Loucy (cell line): ENCODE data around the gene KIAA0232.
"Not testable (repeated sequence)": the region's sequence is repeated elsewhere in the genome, so short reads cannot be mapped to it uniquely, and the experiment has no call there.

ENCODE experiments used
- H2AFZ ChIP-seq: fragments of 200-600 bp; sonication (generic); 2 replicates; pipeline ENCODE4 v1.6.0; 2016; ENCODE audit warnings: antibody characterized with exemption, mild to moderate bottlenecking, low read length, moderate library complexity
- H3F3A ChIP-seq: fragments of 200-600 bp; 2 replicates; pipeline ENCODE4 v1.6.0; 2016; ENCODE audit warnings: antibody characterized with exemption, low read depth, mild to moderate bottlenecking
- H3K27me3 ChIP-seq: fragments of 200-600 bp; sonication (generic); 2 replicates; pipeline ENCODE4 v1.6.1; 2014; ENCODE audit warnings: low read length, mild to moderate bottlenecking; ENCODE audit not compliant: insufficient read depth, poor library complexity, severe bottlenecking
- H3K36me3 ChIP-seq: fragments of 200-600 bp; sonication (generic); 2 replicates; pipeline ENCODE4 v1.6.1; 2016; ENCODE audit warnings: low read length; ENCODE audit not compliant: insufficient read depth
- H3K4me1 ChIP-seq: fragments of 200-600 bp; sonication (generic); 2 replicates; pipeline ENCODE4 v1.5.1; 2014; ENCODE audit warnings: low read length, mild to moderate bottlenecking; ENCODE audit not compliant: insufficient read depth, poor library complexity, severe bottlenecking
- H3K4me2 ChIP-seq: fragments of 200-600 bp; sonication (generic); 2 replicates; pipeline ENCODE4 v1.6.0; 2014; ENCODE audit warnings: antibody characterized with exemption, low read length, low read depth, mild to moderate bottlenecking; ENCODE audit not compliant: poor library complexity, severe bottlenecking
- H3K4me3 ChIP-seq: fragments of 200-600 bp; sonication (generic); 2 replicates; pipeline ENCODE4 v1.5.1; 2014; ENCODE audit warnings: low read length, mild to moderate bottlenecking, mixed read lengths; ENCODE audit not compliant: poor library complexity, severe bottlenecking
- H3K79me2 ChIP-seq: fragments of 200-600 bp; sonication (generic); 2 replicates; pipeline ENCODE4 v1.6.1; 2014; ENCODE audit warnings: low read length; ENCODE audit not compliant: insufficient read depth
- H3K9ac ChIP-seq: fragments of 200-600 bp; sonication (generic); 2 replicates; pipeline ENCODE4 v1.6.0; 2014; ENCODE audit warnings: mild to moderate bottlenecking, low read depth, low read length, moderate library complexity; ENCODE audit not compliant: poor library complexity, severe bottlenecking
- H3K9me2 ChIP-seq: fragments of 200-600 bp; sonication (generic); replicated peaks from 2 replicates; pipeline ENCODE4 v1.6.1; 2016; ENCODE audit warnings: low read depth, low read length, mixed read lengths
- H3K9me3 ChIP-seq: fragments of 200-600 bp; sonication (generic); 2 replicates; pipeline ENCODE4 v1.6.1; 2014; ENCODE audit warnings: mild to moderate bottlenecking, antibody characterized with exemption, low read length, low read depth; ENCODE audit not compliant: insufficient read depth
- H4K20me1 ChIP-seq: fragments of 200-600 bp; sonication (generic); 2 replicates; pipeline ENCODE4 v1.6.0; 2014; ENCODE audit warnings: antibody characterized with exemption, low read length, mild to moderate bottlenecking; ENCODE audit not compliant: insufficient read depth, poor library complexity, severe bottlenecking
- CTCF ChIP-seq: fragments of 200-600 bp; sonication (generic); conservative IDR thresholded peaks from 2 replicates; pipeline ENCODE4 v1.5.1; 2014; ENCODE audit warnings: mild to moderate bottlenecking, antibody characterized with exemption, low read length
- EZH2phosphoT487 ChIP-seq: fragments of 200-600 bp; IDR thresholded peaks from 2 replicates; pipeline ENCODE4 v1.6.1; 2018; ENCODE audit warnings: antibody characterized with exemption, mild to moderate bottlenecking, moderate library complexity, borderline replicate concordance

Gene KIAA0232

GRCh38 chr4:6755088-6755753 lies 27.3 kb upstream of the KIAA0232 start:
- Histone ChIP-seq H3K79me2 (no peaks in the 10 kb centered on the region), H3K4me3 (no peak overlapping the region), H3K27me3 (no peaks in the 10 kb centered on the region), H3K4me2 (no peak overlapping the region), H3K9ac (no peak overlapping the region), H3K36me3 (no peaks in the 10 kb centered on the region), H4K20me1 (no peaks in the 10 kb centered on the region), H2AFZ (no peak overlapping the region), H3K9me2 (no peaks in the 10 kb centered on the region), H3F3A (no peaks in the 10 kb centered on the region), H3K9me3 (no peaks in the 10 kb centered on the region), H3K4me1 (no peaks in the 10 kb centered on the region)
- TF ChIP-seq EZH2phosphoT487 = no peak
- TF ChIP-seq CTCF = no peak

- not testable (repeated sequence) for H2AFZ ChIP-seq, H3K4me2 ChIP-seq, H3F3A ChIP-seq, H3K9me2 ChIP-seq, H3K4me3 ChIP-seq, H4K20me1 ChIP-seq, H3K9ac ChIP-seq, H3K36me3 ChIP-seq, H3K79me2 ChIP-seq, H3K9me3 ChIP-seq, H3K4me1 ChIP-seq, H3K27me3 ChIP-seq
These were observed 26.2 kb upstream of the KIAA0232 start for GRCh38 chr4:6756345-6756744.

GRCh38 chr4:6758728-6759127 lies 23.8 kb upstream of the KIAA0232 start:
- Histone ChIP-seq H3K9ac (no peak overlapping the region), H3K27me3 (no peaks in the 10 kb centered on the region), H3K4me1 (no peaks in the 10 kb centered on the region), H2AFZ (no peak overlapping the region), H3K4me2 (no peak overlapping the region), H3K9me3 (no peaks in the 10 kb centered on the region), H3K4me3 (no peak overlapping the region), H3F3A (no peaks in the 10 kb centered on the region), H3K9me2 (no peaks in the 10 kb centered on the region), H3K36me3 (no peaks in the 10 kb centered on the region), H3K79me2 (no peaks in the 10 kb centered on the region), H4K20me1 (no peaks in the 10 kb centered on the region)
- TF ChIP-seq CTCF = no peak
- TF ChIP-seq EZH2phosphoT487 = no peak

GRCh38 chr4:6760865-6761264 lies 21.7 kb upstream of the KIAA0232 start:
- no peak overlapping the region for H2AFZ ChIP-seq

More at GRCh38 chr4:6760865-6761264, 21.7 kb upstream of the KIAA0232 start:
- no peaks in the 10 kb centered on the region for H3K4me1 ChIP-seq
- no peaks in the 10 kb centered on the region for H3K9me3 ChIP-seq
- no peaks in the 10 kb centered on the region for H4K20me1 ChIP-seq
- no peaks in the 10 kb centered on the region for H3K9me2 ChIP-seq
- TF ChIP-seq EZH2phosphoT487 (no peak), CTCF (no peak)
- H3F3A ChIP-seq = no peaks in the 10 kb centered on the region
- no peak overlapping the region for H3K4me3 ChIP-seq
- H3K79me2 ChIP-seq = no peaks in the 10 kb centered on the region
- no peaks in the 10 kb centered on the region for H3K27me3 ChIP-seq
- no peak overlapping the region for H3K9ac ChIP-seq
- H3K36me3 ChIP-seq = no peaks in the 10 kb centered on the region
- no peak overlapping the region for H3K4me2 ChIP-seq
